Neutrophil (primary cell): Measurements from ENCODE around the gene CST3.
A peak's percentile ranks its signal among the peaks of the same experiment; 100 is the strongest.
"Not testable (repeated sequence)": the region's sequence is repeated elsewhere in the genome, so short reads cannot be mapped to it uniquely, and the experiment has no call there.

Source experiments
- H3K27ac ChIP-seq: fragments of 200-600 bp; sonication (generic); 2 replicates; pipeline ENCODE4 v1.5.1; 2016; ENCODE audit warnings: mild to moderate bottlenecking, moderate library complexity
- H3K27me3 ChIP-seq: fragments of 200-600 bp; sonication (generic); 2 replicates; pipeline ENCODE4 v1.6.0; 2016; ENCODE audit warnings: mild to moderate bottlenecking
- H3K36me3 ChIP-seq: fragments of 200-600 bp; sonication (generic); 2 replicates; pipeline ENCODE4 v1.5.1; 2017
- H3K4me1 ChIP-seq, 2 experiments: fragments of 200-600 bp in 1 of 2; sonication (generic) in 1 of 2; 1 replicate in 1 of 2; 2 replicates in 1 of 2; pipeline versions ENCODE4 v1.5.1 to v1.6.1; 2013 to 2016; ENCODE audit warnings: low read depth in 1 of 2, low read length in 1 of 2, mild to moderate bottlenecking in 1 of 2, moderate library complexity in 1 of 2; ENCODE audit not compliant: control insufficient read depth in 1 of 2, insufficient read depth in 1 of 2
- H3K4me3 ChIP-seq, 2 experiments: fragments of 200-600 bp in 1 of 2; sonication (generic) in 1 of 2; 1 replicate in 1 of 2; 2 replicates in 1 of 2; pipeline ENCODE4 v1.5.1; 2013 to 2016; ENCODE audit warnings: low read depth in 1 of 2, low read length in 1 of 2, mild to moderate bottlenecking in 1 of 2, moderate library complexity in 1 of 2
- H3K9me3 ChIP-seq: fragments of 200-600 bp; sonication (generic); 2 replicates; pipeline ENCODE4 v1.5.1; 2016
- CTCF ChIP-seq: fragments of 200-600 bp; sonication (generic); IDR thresholded peaks from 2 replicates; pipeline ENCODE4 v1.5.1; 2016; ENCODE audit warnings: antibody characterized with exemption

Gene CST3

GRCh38 chr20:23636182-23636907 is 1.4 kb downstream of the CST3 start:
- Histone ChIP-seq H3K4me1 (peaks cover 4 to 16% of the 10 kb centered on the region in 2 experiments), H3K27ac (no peak overlapping the region), H3K9me3 (no peaks in the 10 kb centered on the region), H3K27me3 (peaks cover 41% of the 10 kb centered on the region), H3K4me3 (peak overlapping the region in 1 of 2 experiments; percentile 74), H3K36me3 (peaks cover 19% of the 10 kb centered on the region)
- TF ChIP-seq CTCF = no peak

GRCh38 chr20:23635768-23636090 is 2.0 kb downstream of the CST3 start:
- peaks cover 4 to 16% of the 10 kb centered on the region in 2 experiments for H3K4me1 ChIP-seq
- H3K27me3 ChIP-seq = peaks cover 41% of the 10 kb centered on the region
- peaks cover 19% of the 10 kb centered on the region for H3K36me3 ChIP-seq
- H3K9me3 ChIP-seq, H3K4me3 ChIP-seq, H3K27ac ChIP-seq: not testable (repeated sequence)

GRCh38 chr20:23634985-23635767 is 2.6 kb downstream of the CST3 start:
- Histone ChIP-seq H3K27me3 (peaks cover 41% of the 10 kb centered on the region), H3K4me1 (peaks cover 4 to 16% of the 10 kb centered on the region in 2 experiments), H3K9me3 (no peaks in the 10 kb centered on the region), H3K4me3 (no peak overlapping the region), H3K27ac (no peak overlapping the region), H3K36me3 (peaks cover 19% of the 10 kb centered on the region)
- no peak for TF ChIP-seq CTCF

GRCh38 chr20:23634044-23634801 is 3.5 kb downstream of the CST3 start:
- Histone ChIP-seq H3K4me1 (peaks cover 4 to 16% of the 10 kb centered on the region in 2 experiments), H3K4me3 (no peak overlapping the region), H3K27ac (no peak overlapping the region)

GRCh38 chr20:23632711-23633573 is 4.8 kb downstream of the CST3 start:
- Histone ChIP-seq H3K27ac (no peak overlapping the region), H3K4me1 (peaks cover 4 to 16% of the 10 kb centered on the region in 2 experiments)
- no peak for TF ChIP-seq CTCF

More at GRCh38 chr20:23634044-23634801, 3.5 kb downstream of the CST3 start:
- Histone ChIP-seq H3K9me3 (no peaks in the 10 kb centered on the region), H3K36me3 (peaks cover 19% of the 10 kb centered on the region), H3K27me3 (peaks cover 43% of the 10 kb centered on the region)
- TF ChIP-seq CTCF = no peak

More at GRCh38 chr20:23632711-23633573, 4.8 kb downstream of the CST3 start:
- H3K36me3 ChIP-seq = peaks cover 19% of the 10 kb centered on the region
- H3K27me3 ChIP-seq = peaks cover 30% of the 10 kb centered on the region
- H3K9me3 ChIP-seq = no peaks in the 10 kb centered on the region
- H3K4me3 ChIP-seq = no peak overlapping the region
